ENCODE results near the gene TOR1A.

DNA sequence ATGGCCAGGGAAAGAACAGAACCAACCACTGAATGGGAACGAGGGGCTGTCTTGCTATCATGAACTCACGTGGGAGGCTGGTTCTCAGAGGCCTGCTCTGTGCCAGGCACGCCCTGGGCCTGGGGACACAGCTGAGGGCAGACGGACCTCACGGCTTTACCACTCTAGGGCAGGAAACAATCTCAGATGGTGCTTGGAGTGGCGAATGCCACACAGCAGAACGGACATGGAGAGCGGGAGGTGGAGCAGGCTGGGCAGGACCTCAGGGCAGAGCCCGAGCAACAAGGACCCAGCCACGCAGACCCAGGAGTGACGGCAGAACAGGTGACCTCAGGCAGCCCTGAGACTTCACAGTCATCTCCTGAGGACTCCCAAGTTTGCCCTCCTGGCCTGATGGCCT lies 8.7 kb downstream of the TOR1A start:
- TF ChIP-seq EZH2 (IDR thresholded peaks at IDR 0.05; ENCODE audit: low read length, missing control alignments) (no peak), CTCF (conservative IDR thresholded peaks at IDR 0.05 in 1 of 2, IDR thresholded peaks at IDR 0.05 in 1 of 2; ENCODE audit: low read depth in 1 of 2, low read length in 2 of 2) (no peak)
